ENCODE data around the gene CDC45. TPM values are rescaled to one million over a fixed set of nuclear protein-coding genes. Genes with fewer than 3 reads are reported as not detected.

CDC45 gene
- total RNA-seq, 1 experiment from 2014 or later: 54.6 TPM

- in situ Hi-C loops (cut with HindIII; ENCODE audit: low pct_unique_long_range_greater_than_20kb, low sequenced_read_pairs): no loop called here
- DNase-seq (ENCODE audit: low read depth): no peak
Measured at GRCh38 chr22:19559956-19560355, 80.2 kb downstream of the CDC45 start.

- peak; percentile 70 for DNase-seq (ENCODE audit: low read depth)
- in situ Hi-C loops (cut with HindIII; ENCODE audit: low pct_unique_long_range_greater_than_20kb, low sequenced_read_pairs): no loop called here
Measured at GRCh38 chr22:19565382-19566278, 85.9 kb downstream of the CDC45 start.

GRCh38 chr22:19566279-19567156, 86.8 kb downstream of the CDC45 start:
- DNase-seq (ENCODE audit: low read depth): no peak
- in situ Hi-C loops (cut with HindIII; ENCODE audit: low pct_unique_long_range_greater_than_20kb, low sequenced_read_pairs): no loop called here

DNA sequence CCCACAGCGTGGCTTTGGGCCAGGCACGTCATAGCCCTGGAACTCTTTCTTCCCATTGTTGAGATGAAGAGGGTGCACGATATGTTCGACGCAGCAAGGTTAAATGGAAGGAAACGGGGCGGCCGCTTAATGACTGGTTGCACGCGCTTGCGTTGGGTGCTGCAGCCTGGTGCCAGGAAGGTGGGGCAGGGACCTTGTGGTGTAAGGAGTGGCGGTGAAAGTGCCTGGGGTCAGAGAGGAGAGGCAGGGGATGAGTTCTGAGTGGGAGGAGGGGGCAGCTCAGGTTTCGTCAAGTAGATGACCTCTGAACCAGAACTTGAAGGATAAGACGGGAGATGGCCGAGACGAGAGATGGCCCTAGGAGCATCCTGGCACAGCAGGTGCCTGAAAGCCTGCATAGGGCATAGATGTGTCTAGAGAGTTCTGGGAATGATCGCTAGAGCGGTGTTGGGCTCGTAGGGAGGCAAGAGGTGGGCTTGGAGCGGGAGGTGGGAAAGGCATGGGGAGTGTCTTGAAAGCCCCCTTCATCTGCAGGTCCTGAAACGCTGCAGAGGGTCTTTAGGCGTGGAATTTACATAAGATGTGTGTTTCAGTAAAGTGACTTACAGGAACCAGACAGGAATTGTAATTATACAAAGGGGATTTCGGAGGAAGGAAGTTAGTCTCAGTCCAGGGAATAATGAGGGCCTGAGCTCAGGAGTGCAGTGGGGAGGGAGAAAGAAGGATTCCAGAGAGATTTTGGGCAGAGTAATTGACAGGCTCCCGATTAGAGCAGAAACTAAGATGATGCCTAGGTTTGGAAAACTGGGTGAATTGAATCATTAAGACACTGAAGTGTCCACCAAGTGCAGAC, 87.7 kb downstream of the CDC45 start:
- in situ Hi-C loops (cut with HindIII; ENCODE audit: low pct_unique_long_range_greater_than_20kb, low sequenced_read_pairs): no loop called here
- DNase-seq (ENCODE audit: low read depth): no peak

GRCh38 chr22:19568337-19569275, 88.9 kb downstream of the CDC45 start:
- DNase-seq (ENCODE audit: low read depth): peak; percentile 60
- in situ Hi-C loops (cut with HindIII; ENCODE audit: low pct_unique_long_range_greater_than_20kb, low sequenced_read_pairs): no loop called here

DNA sequence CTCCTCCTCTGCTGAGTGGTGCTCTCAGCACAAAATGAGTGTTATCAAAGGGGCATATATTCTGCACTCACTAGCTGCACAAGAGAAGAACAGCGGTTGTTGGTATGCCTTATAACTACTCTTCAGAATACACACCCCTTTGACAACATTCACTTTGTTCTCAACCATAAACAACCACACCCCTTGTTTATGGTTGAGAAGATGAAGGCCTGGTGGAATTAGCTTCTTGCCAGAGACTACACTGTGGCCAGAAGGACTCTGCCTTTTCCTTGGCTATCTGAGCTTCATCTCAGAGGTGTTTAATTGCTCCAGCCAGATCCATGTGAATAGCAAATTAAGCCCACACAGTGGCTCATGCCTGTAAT, 89.5 kb downstream of the CDC45 start:
- no peak for DNase-seq (ENCODE audit: low read depth)
- in situ Hi-C loops (cut with HindIII; ENCODE audit: low pct_unique_long_range_greater_than_20kb, low sequenced_read_pairs): no loop called here

DNA sequence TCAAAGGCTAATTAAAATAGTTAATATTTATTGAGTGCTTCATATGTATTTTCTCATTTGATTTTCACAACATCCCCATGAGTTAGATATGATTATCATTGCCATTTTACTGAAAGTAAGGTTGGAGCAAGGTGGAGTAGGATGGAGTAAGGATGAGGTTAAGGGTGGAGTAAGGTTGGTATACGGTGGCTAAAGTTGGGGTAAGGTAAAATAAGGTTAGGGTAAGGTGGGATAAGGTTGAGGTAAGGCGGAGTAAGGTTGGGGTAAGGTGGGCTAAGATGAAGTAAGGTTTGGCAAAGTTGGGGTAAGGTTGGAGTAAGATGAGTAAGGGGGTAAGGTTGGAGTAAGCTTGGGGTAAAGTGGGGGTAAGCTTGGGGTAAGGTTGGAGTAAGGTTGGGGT, 90.3 kb downstream of the CDC45 start:
- DNase-seq (ENCODE audit: low read depth): no peak
- in situ Hi-C loops (cut with HindIII; ENCODE audit: low pct_unique_long_range_greater_than_20kb, low sequenced_read_pairs): no loop called here

Other genes starting within 250 kb of the CDC45 start
- 1.5 and 2.9 TPM in 2 replicates for gene CLTCL1, start 188.2 kb upstream of the CDC45 start, total RNA-seq (2014; rRNA removed; shearing (Covaris generic); ENCODE audit: low replicate concordance)
- 22.4 and 22.9 TPM in 2 replicates for gene HIRA, start 48.2 kb upstream of the CDC45 start, total RNA-seq (2014; rRNA removed; shearing (Covaris generic); ENCODE audit: low replicate concordance)
- gene MRPL40, start 47.4 kb upstream of the CDC45 start, total RNA-seq (2014; rRNA removed; shearing (Covaris generic); ENCODE audit: low replicate concordance): 117 and 138 TPM in 2 replicates
- 39.9 and 44.0 TPM in 2 replicates for gene C22orf39, start 32.2 kb upstream of the CDC45 start, total RNA-seq (2014; rRNA removed; shearing (Covaris generic); ENCODE audit: low replicate concordance)
- gene UFD1, start 727 bp upstream of the CDC45 start, total RNA-seq (2014; rRNA removed; shearing (Covaris generic); ENCODE audit: low replicate concordance): 106 and 114 TPM in 2 replicates
- not detected in 2 replicates for gene CLDN5, start 44.5 kb downstream of the CDC45 start, total RNA-seq (2014; rRNA removed; shearing (Covaris generic); ENCODE audit: low replicate concordance)
- gene SEPTIN5, start 234.6 kb downstream of the CDC45 start, total RNA-seq (2014; rRNA removed; shearing (Covaris generic); ENCODE audit: low replicate concordance): 37.8 and 46.2 TPM in 2 replicates
- gene GP1BB, start 243.6 kb downstream of the CDC45 start, total RNA-seq (2014; rRNA removed; shearing (Covaris generic); ENCODE audit: low replicate concordance): 11.2 and 12.3 TPM in 2 replicates

All from Caki2 (cell line).